A549 treated with AZD2906 at 1 μM for 4 hours (cell line): ENCODE measurements around the gene COX7B2. TPM values are rescaled to one million over a fixed set of nuclear protein-coding genes. Genes with fewer than 3 reads are reported as not detected.

ENCODE experiments used
- total RNA-seq: library from RNA; stranded (reverse); fragments of 200-300 nt; extraction: Qiagen RNA extraction; gene quantifications from 5 replicates; pipeline ENCODE4 v1.2.3, GENCODE V29; 2022

COX7B2 gene
- not detected in 5 replicates for total RNA-seq

GRCh38 chr4:46909078-46909477 lies at the start of gene COX7B2:
TSS of gene COX7B2 (minus strand) at chr4:46909245. CDS start at chr4:46735192, 174,053 bp downstream.

Other genes with a start within 250 kb of the COX7B2 start
- gene GABRA4, start 84.3 kb upstream of the COX7B2 start, total RNA-seq = not detected in 5 replicates
- not detected in 5 replicates for gene GABRB1, start 122.3 kb upstream of the COX7B2 start, total RNA-seq